Measurements from ENCODE around the gene KRTAP3-2. TPM values are rescaled to one million over a fixed set of nuclear protein-coding genes. Genes with fewer than 3 reads are reported as not detected.
"Not testable (repeated sequence)": the region's sequence is repeated elsewhere in the genome, so short reads cannot be mapped to it uniquely, and the experiment has no call there.

KRTAP3-2 gene
- not detected for total RNA-seq
- polyA plus RNA-seq = under 1 TPM in 1 of 2 donors, not detected in 1; 0.94 TPM
- long read RNA-seq, donor 1 = 0 reads
- long read RNA-seq, donor 2 = 0 reads
- long read RNA-seq, donor 3 = 0 reads
- long read RNA-seq, donor 4 = 0 reads
- long read RNA-seq, donor 5 = 0 reads

GRCh38 chr17:40999563-40999962, at the start of gene KRTAP3-2:
Gene KRTAP3-2 (minus strand): TSS chr17:40999906. CDS start chr17:40999853, 53 bp downstream.
- not testable (repeated sequence) for DNase-seq; ATAC-seq (ENCODE audit: insufficient read depth, low FRiP score); H3K4me3 ChIP-seq; H3K27me3 ChIP-seq (ENCODE audit: control insufficient read depth in 3 of 3, insufficient read depth in 3 of 3, low read length in 2 of 3); H3K36me3 ChIP-seq (ENCODE audit: control insufficient read depth in 4 of 4, insufficient read depth in 4 of 4, low read length in 4 of 4); H3K9me3 ChIP-seq (ENCODE audit: control insufficient read depth in 4 of 4, insufficient read depth in 3 of 4, low read length in 3 of 4); H3K9ac ChIP-seq (ENCODE audit: insufficient read depth in 1 of 2, low read length in 2 of 2); H3K4me1 ChIP-seq (ENCODE audit: control insufficient read depth in 5 of 5, insufficient read depth in 5 of 5, low read length in 5 of 5); H3K27ac ChIP-seq (ENCODE audit: low read depth in 1 of 2, low read length in 1 of 2)
- WGBS, 2 donors = 84 to 89% methylated on average over 6 of the region's 6 CpGs

- WGBS, 2 donors = 41 to 79% methylated on average over 2 of the region's 2 CpGs
- no peak for TF ChIP-seq CTCF (IDR thresholded peaks at IDR 0.05; ENCODE audit: control extremely low read depth, extremely low read depth)
- peaks cover 0 to 3% (median 0%) of the 10 kb centered on the region in 4 donors for H3K9me3 ChIP-seq (ENCODE audit: control insufficient read depth in 4 of 4, insufficient read depth in 3 of 4, low read length in 3 of 4)
- H3K27me3 ChIP-seq (ENCODE audit: control insufficient read depth in 3 of 3, insufficient read depth in 3 of 3, low read length in 2 of 3) = peaks cover 0 to 9% (median 8%) of the 10 kb centered on the region in 3 donors
- no peaks in the 10 kb centered on the region for H3K36me3 ChIP-seq (ENCODE audit: control insufficient read depth in 4 of 4, insufficient read depth in 4 of 4, low read length in 4 of 4)
- H3K9ac ChIP-seq (ENCODE audit: insufficient read depth in 1 of 2, low read length in 2 of 2) = no peak overlapping the region
- no peaks in the 10 kb centered on the region for H3K4me1 ChIP-seq (ENCODE audit: control insufficient read depth in 5 of 5, insufficient read depth in 5 of 5, low read length in 5 of 5)
- DNase-seq = no peak
- no peak for ATAC-seq (ENCODE audit: insufficient read depth, low FRiP score)
- no peak overlapping the region for H3K27ac ChIP-seq (ENCODE audit: low read depth in 1 of 2, low read length in 1 of 2)
- no peak overlapping the region for H3K4me3 ChIP-seq
Observed at GRCh38 chr17:41049110-41049509, 49.4 kb upstream of the KRTAP3-2 start.

GRCh38 chr17:41048441-41048840, 48.7 kb upstream of the KRTAP3-2 start:
- H3K27me3 ChIP-seq (ENCODE audit: control insufficient read depth in 3 of 3, insufficient read depth in 3 of 3, low read length in 2 of 3) = peaks cover 0 to 9% (median 8%) of the 10 kb centered on the region in 3 donors
- no peak overlapping the region for H3K9ac ChIP-seq (ENCODE audit: insufficient read depth in 1 of 2, low read length in 2 of 2)
- no peak overlapping the region for H3K27ac ChIP-seq (ENCODE audit: low read depth in 1 of 2, low read length in 1 of 2)
- no peak for TF ChIP-seq CTCF (IDR thresholded peaks at IDR 0.05; ENCODE audit: control extremely low read depth, extremely low read depth)
- 62 to 75% methylated on average over 7 of the region's 7 CpGs for WGBS, 2 donors
- peaks cover 0 to 1% (median under 1%) of the 10 kb centered on the region in 4 donors for H3K9me3 ChIP-seq (ENCODE audit: control insufficient read depth in 4 of 4, insufficient read depth in 3 of 4, low read length in 3 of 4)
- no peak overlapping the region for H3K4me3 ChIP-seq
- H3K36me3 ChIP-seq (ENCODE audit: control insufficient read depth in 4 of 4, insufficient read depth in 4 of 4, low read length in 4 of 4) = no peaks in the 10 kb centered on the region
- no peak for ATAC-seq (ENCODE audit: insufficient read depth, low FRiP score)
- no peaks in the 10 kb centered on the region for H3K4me1 ChIP-seq (ENCODE audit: control insufficient read depth in 5 of 5, insufficient read depth in 5 of 5, low read length in 5 of 5)
- DNase-seq = no peak

- H3K9me3 ChIP-seq (ENCODE audit: control insufficient read depth in 4 of 4, insufficient read depth in 3 of 4, low read length in 3 of 4); H3K4me3 ChIP-seq; H3K36me3 ChIP-seq (ENCODE audit: control insufficient read depth in 4 of 4, insufficient read depth in 4 of 4, low read length in 4 of 4); H3K27ac ChIP-seq (ENCODE audit: low read depth in 1 of 2, low read length in 1 of 2); H3K4me1 ChIP-seq (ENCODE audit: control insufficient read depth in 5 of 5, insufficient read depth in 5 of 5, low read length in 5 of 5); DNase-seq; ATAC-seq (ENCODE audit: insufficient read depth, low FRiP score); H3K9ac ChIP-seq (ENCODE audit: insufficient read depth in 1 of 2, low read length in 2 of 2); H3K27me3 ChIP-seq (ENCODE audit: control insufficient read depth in 3 of 3, insufficient read depth in 3 of 3, low read length in 2 of 3): not testable (repeated sequence)
- 57 to 75% methylated on average over 9 to 10 of the region's 33 CpGs for WGBS, 2 donors
Observed at GRCh38 chr17:41046735-41047465, 47.2 kb upstream of the KRTAP3-2 start, which contains the start of gene KRTAP2-1. Gene KRTAP2-1 (minus strand): TSS chr17:41047316. CDS start chr17:41047267, 49 bp downstream.
